ENCODE data around the gene RPL37A. TPM values are rescaled to one million over a fixed set of nuclear protein-coding genes. Genes with fewer than 3 reads are reported as not detected.

Gene RPL37A
- total and polyA plus RNA-seq, 9 of the 15 experiments (the other 6 are each of a cell fraction or from before 2014, with no cell fraction given), result 1,938 to 3,349 (median 2,436) TPM

GRCh38 chr2:216497382-216498069 is 1.1 kb upstream of the RPL37A start:
- POLR2A ChIA-PET, result interaction anchor here (0.5 to 2.5 kb wide), 7 partner anchors 9 to 877 kb away, joined by 3 to 18 read pairs (median 3); no protein-coding TSS in a partner anchor
- H3K9ac ChIP-seq (ENCODE audit: insufficient read depth in 1 of 2, low read depth in 2 of 2, low read length in 2 of 2), result peak overlapping the region; percentile 95 to 97; a peak in 3 of 4 replicates
- 18% methylated on average over 5 of the region's 6 CpGs for WGBS (ENCODE audit: insufficient coverage, low coverage, missing lambda C conversion rate)

More at GRCh38 chr2:216497382-216498069, 1.1 kb upstream of the RPL37A start:
- H3K27me3 ChIP-seq (ENCODE audit: control insufficient read depth in 2 of 2, insufficient read depth in 2 of 2, low read length in 2 of 2), result no peaks in the 10 kb centered on the region
- peak overlapping the region; percentile 86 for H3K27ac ChIP-seq (ENCODE audit: extremely low read depth, low read depth, low read length)
- peaks cover 0 to 2% of the 10 kb centered on the region in 2 experiments; a peak in 2 of 5 replicates for H3K4me1 ChIP-seq (replicated peaks in 1 of 2; ENCODE audit: control insufficient read depth in 2 of 2, insufficient read depth in 2 of 2, low read length in 2 of 2)
- H2AFZ ChIP-seq (ENCODE audit: low read depth, low read length), result peak overlapping the region; percentile 90
- in situ Hi-C loops (cut with MboI) (no loop called here), intact Hi-C loops (cut with micrococcal nuclease) (loop anchor here (2.0 kb wide), 1 partner anchor 81 kb away; no protein-coding TSS in a partner anchor)
- TF ChIP-seq ZNF121 (CRISPR knock-in tag; conservative IDR thresholded peaks at IDR 0.05), result peak; percentile 74; the same call in 1 of the 2 replicates
- TF ChIP-seq ZBTB11 (CRISPR knock-in tag; IDR thresholded peaks at IDR 0.05), result 0 out of 6 replicates have a peak, but pooled peaks of 1 of the 3 experiments have one; percentile 6
- TF ChIP-seq CEBPB (tag; IDR thresholded peaks at IDR 0.05), result no peak
- 0 out of 4 replicates have a peak, but pooled peaks of 1 of the 2 experiments have one; percentile 9 for TF ChIP-seq ZNF639 (CRISPR knock-in tag; conservative IDR thresholded peaks at IDR 0.05 in 1 of 2, IDR thresholded peaks at IDR 0.05 in 1 of 2)
- no peak for TF ChIP-seq MITF (IDR thresholded peaks at IDR 0.05)
- H3K9me3 ChIP-seq (replicated peaks; ENCODE audit: control insufficient read depth, insufficient read depth, low read depth, low read length), result no peaks in the 10 kb centered on the region
- DNase-seq (ENCODE audit: extremely low read depth in 1 of 4, low spot score in 3 of 4) (peak in 3 of 4 experiments; percentile 20 to 31 (median 26)), FAIRE-seq (no peak), ATAC-seq (peak; percentile 8)
- H3K4me2 ChIP-seq (ENCODE audit: insufficient read depth, low read length), result peak overlapping the region; percentile 95
- peaks cover 36% of the 10 kb centered on the region for H3K36me3 ChIP-seq (ENCODE audit: control insufficient read depth, insufficient read depth, low read length)
- peaks cover 54% of the 10 kb centered on the region for H3K79me2 ChIP-seq (ENCODE audit: control insufficient read depth, insufficient read depth, low read length)
- peaks cover 22% of the 10 kb centered on the region for H4K20me1 ChIP-seq (replicated peaks; ENCODE audit: control insufficient read depth, insufficient read depth, low read length)
- CTCF ChIA-PET (ENCODE audit: low intra/inter-chr PET ratio), result no interaction called here
- no peaks in the 10 kb centered on the region for H3K9me1 ChIP-seq (ENCODE audit: control insufficient read depth, insufficient read depth, low read length)
- no TSS peak for BruUV-seq (replicated peaks)
- H3K4me3 ChIP-seq, result peak overlapping the region; percentile 83
